Measurements from ENCODE around the gene C5orf34.

DNA sequence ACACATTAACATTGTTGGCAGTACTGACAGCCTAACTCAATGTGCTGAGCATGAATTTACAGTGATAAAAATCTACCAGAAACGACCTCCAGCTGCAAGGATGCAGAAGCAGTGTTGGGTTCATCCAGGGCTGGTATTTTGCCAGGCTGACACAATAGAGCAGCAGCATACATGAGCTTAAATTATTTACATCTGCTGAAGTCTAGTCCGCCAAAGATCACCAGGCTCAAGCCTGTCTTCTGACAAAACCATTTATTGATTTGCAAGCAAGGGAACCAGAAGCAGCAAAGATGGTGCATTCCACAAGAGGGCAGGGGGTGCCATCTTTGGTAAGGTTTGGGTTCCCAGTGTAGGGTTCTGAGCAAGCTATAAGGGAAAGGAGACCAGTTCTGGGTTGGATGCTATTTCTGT is 8.7 kb upstream of the C5orf34 start:
- TF ChIP-seq, protein P1, sequence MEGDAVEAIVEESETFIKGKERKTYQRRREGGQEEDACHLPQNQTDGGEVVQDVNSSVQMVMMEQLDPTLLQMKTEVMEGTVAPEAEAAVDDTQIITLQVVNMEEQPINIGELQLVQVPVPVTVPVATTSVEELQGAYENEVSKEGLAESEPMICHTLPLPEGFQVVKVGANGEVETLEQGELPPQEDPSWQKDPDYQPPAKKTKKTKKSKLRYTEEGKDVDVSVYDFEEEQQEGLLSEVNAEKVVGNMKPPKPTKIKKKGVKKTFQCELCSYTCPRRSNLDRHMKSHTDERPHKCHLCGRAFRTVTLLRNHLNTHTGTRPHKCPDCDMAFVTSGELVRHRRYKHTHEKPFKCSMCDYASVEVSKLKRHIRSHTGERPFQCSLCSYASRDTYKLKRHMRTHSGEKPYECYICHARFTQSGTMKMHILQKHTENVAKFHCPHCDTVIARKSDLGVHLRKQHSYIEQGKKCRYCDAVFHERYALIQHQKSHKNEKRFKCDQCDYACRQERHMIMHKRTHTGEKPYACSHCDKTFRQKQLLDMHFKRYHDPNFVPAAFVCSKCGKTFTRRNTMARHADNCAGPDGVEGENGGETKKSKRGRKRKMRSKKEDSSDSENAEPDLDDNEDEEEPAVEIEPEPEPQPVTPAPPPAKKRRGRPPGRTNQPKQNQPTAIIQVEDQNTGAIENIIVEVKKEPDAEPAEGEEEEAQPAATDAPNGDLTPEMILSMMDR (IDR thresholded peaks at IDR 0.05): no peak
- TF ChIP-seq POLR2A (IDR thresholded peaks at IDR 0.05): no peak
